GM23248 (cell line): ENCODE measurements around the gene FXYD3. TPM values are rescaled to one million over a fixed set of nuclear protein-coding genes. Genes with fewer than 3 reads are reported as not detected.

ENCODE experiments used
- DNase-seq: peaks from one replicate; pipeline ENCODE4 v3.0.0-alpha.2; 2015
- H2AFZ ChIP-seq: fragments of 200-600 bp; sonication (generic); 2 replicates; pipeline ENCODE4 v1.6.1; 2016; ENCODE audit warnings: antibody characterized with exemption
- H3F3A ChIP-seq: fragments of 200-600 bp; sonication (generic); 2 replicates; pipeline ENCODE4 v1.6.1; 2016; ENCODE audit warnings: mild to moderate bottlenecking, antibody characterized with exemption, mixed run types; ENCODE audit not compliant: insufficient read depth
- H3K27ac ChIP-seq: fragments of 200-600 bp; sonication (generic); 2 replicates; pipeline ENCODE4 v1.5.1; 2016; ENCODE audit warnings: mild to moderate bottlenecking
- H3K27me3 ChIP-seq: fragments of 200-600 bp; sonication (generic); replicated peaks from 2 replicates; pipeline ENCODE4 v1.6.1; 2016; ENCODE audit warnings: mild to moderate bottlenecking; ENCODE audit not compliant: insufficient read depth
- H3K36me3 ChIP-seq: fragments of 200-600 bp; sonication (generic); 2 replicates; pipeline ENCODE4 v1.6.1; 2016; ENCODE audit warnings: low read depth, mild to moderate bottlenecking
- H3K4me1 ChIP-seq: fragments of 200-600 bp; sonication (generic); 2 replicates; pipeline ENCODE4 v1.6.1; 2016; ENCODE audit warnings: mild to moderate bottlenecking; ENCODE audit not compliant: insufficient read depth
- H3K4me2 ChIP-seq: fragments of 200-600 bp; sonication (generic); one replicate; pipeline ENCODE4 v1.6.1; 2016; ENCODE audit warnings: mild to moderate bottlenecking; ENCODE audit not compliant: unreplicated experiment
- H3K4me3 ChIP-seq: fragments of 200-600 bp; sonication (generic); 2 replicates; pipeline ENCODE4 v1.5.1; 2016; ENCODE audit warnings: mild to moderate bottlenecking
- H3K79me2 ChIP-seq: fragments of 200-600 bp; sonication (generic); 2 replicates; pipeline ENCODE4 v1.6.1; 2016; ENCODE audit warnings: mild to moderate bottlenecking; ENCODE audit not compliant: insufficient read depth
- H3K9ac ChIP-seq: fragments of 200-600 bp; sonication (generic); 2 replicates; pipeline ENCODE4 v1.6.1; 2016; ENCODE audit warnings: mild to moderate bottlenecking
- H3K9me2 ChIP-seq: fragments of 200-600 bp; sonication (generic); 2 replicates; pipeline ENCODE4 v1.6.1; 2016; ENCODE audit warnings: mixed run types, mild to moderate bottlenecking, moderate library complexity; ENCODE audit not compliant: insufficient read depth
- H3K9me3 ChIP-seq: fragments of 200-600 bp; sonication (generic); one replicate; pipeline ENCODE4 v1.6.1; 2017; ENCODE audit warnings: low read depth
- H4K20me1 ChIP-seq: fragments of 200-600 bp; sonication (generic); 2 replicates; pipeline ENCODE4 v1.6.0; 2016; ENCODE audit not compliant: insufficient read depth
- EZH2 ChIP-seq: fragments of 200-600 bp; sonication (generic); IDR thresholded peaks from 2 replicates; pipeline ENCODE4 v1.6.1; 2018; ENCODE audit warnings: antibody characterized with exemption, mild to moderate bottlenecking; ENCODE audit not compliant: insufficient read depth, poor library complexity, severe bottlenecking
- EZH2phosphoT487 ChIP-seq: fragments of 200-600 bp; sonication (generic); IDR thresholded peaks from 2 replicates; pipeline ENCODE4 v1.6.1; 2018; ENCODE audit warnings: antibody characterized with exemption, moderate library complexity, mild to moderate bottlenecking, low read depth; ENCODE audit not compliant: insufficient read depth
- WGBS, 2 experiments: methylation state at CpG; one replicate each; pipeline ENCODE4 v1.1.6; 2015 to 2017; ENCODE audit warnings: low lambda C conversion rate in 2 of 2, low coverage in 1 of 2; ENCODE audit errors: missing lambda C conversion rate in 2 of 2; 5-methylcytosine and 5-hydroxymethylcytosine counted together
- in situ Hi-C: fragments of 300-500 bp; cut with MboI; formaldehyde crosslinking; loops from 2 replicates; pipeline ENCODE4 v1.15.0; 2020
- polyA plus RNA-seq: library from polyadenylated mRNA; unstranded; fragments of >200 nt; fragmentation: Nextera tagmentation; extraction: Ambion mirVana; gene quantifications from 2 replicates; pipeline ENCODE4 v1.2.1, GENCODE V29; 2016
- total RNA-seq: library from RNA; depleted of rRNA; stranded (reverse); fragments of >200 nt; shearing (Covaris generic); gene quantifications from 2 replicates; pipeline ENCODE4 v1.2.3, GENCODE V29; 2014

FXYD3 gene
- total and polyA plus RNA-seq, 2 experiments from 2014 or later: not detected

- in situ Hi-C loops: no loop called here
- peak; percentile 9 for DNase-seq
Observed at GRCh38 chr19:35136977-35137702, 21.5 kb downstream of the FXYD3 start.

DNA sequence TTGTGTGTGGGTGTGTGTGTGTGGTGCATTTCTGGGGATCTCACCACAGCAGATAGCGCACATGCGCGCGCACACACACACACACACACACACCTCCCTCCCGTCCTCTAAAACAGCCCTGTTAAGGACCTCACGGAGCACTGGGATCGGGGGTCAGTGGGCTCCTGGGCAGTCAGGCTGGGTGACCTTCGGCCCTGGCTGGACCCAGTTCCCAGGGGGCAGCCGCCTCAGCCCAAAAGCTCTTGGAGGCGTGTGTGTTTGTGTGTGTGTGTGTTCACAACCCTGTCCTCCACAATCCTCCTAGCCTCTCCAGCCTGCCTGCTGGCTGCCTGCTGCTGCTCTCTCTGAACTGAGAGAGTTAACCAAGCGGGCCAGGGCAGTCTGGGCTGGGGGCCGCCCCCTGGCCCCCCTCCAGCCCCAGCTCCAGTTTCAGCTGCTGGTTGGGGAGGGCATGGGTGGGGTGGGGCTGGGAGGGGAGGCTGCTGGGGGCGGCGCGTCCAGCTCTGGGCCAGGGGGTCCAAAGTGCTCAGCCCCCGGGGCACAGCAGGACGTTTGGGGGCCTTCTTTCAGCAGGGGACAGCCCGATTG is 22.8 kb downstream of the FXYD3 start, which contains the start of gene FXYD1:
TSS of gene FXYD1 (plus strand) at position 520 of the 588 bp plus-strand sequence. CDS start 1,256 bp downstream, outside the sequence.
- no peaks in the 10 kb centered on the region for H3K9me2 ChIP-seq
- no peaks in the 10 kb centered on the region for H3K36me3 ChIP-seq
- peaks cover 10% of the 10 kb centered on the region for H3K27me3 ChIP-seq
- 40 to 41% methylated on average over 17 to 18 of the region's 18 CpGs for WGBS, 2 experiments
- H3K4me3 ChIP-seq: no peak within 1 kb of the TSS
- H4K20me1 ChIP-seq: no peaks in the 10 kb centered on the region
- peak within 1 kb of the TSS; percentile 51 for H3K9ac ChIP-seq
- H3K4me1 ChIP-seq: peaks cover 13% of the 10 kb centered on the region; the same call in 1 of the 2 replicates
- no peak for DNase-seq
- in situ Hi-C loops: no loop called here
- peak within 1 kb of the TSS; percentile 61 for H2AFZ ChIP-seq
- TF ChIP-seq EZH2phosphoT487 (no peak), EZH2 (no peak)
- H3K79me2 ChIP-seq: no peaks in the 10 kb centered on the region
- no peak within 1 kb of the TSS for H3K27ac ChIP-seq
- no peak within 1 kb of the TSS for H3K4me2 ChIP-seq
- no peaks in the 10 kb centered on the region for H3K9me3 ChIP-seq
- H3F3A ChIP-seq: no peaks in the 10 kb centered on the region

More at GRCh38 chr19:35136977-35137702, 21.5 kb downstream of the FXYD3 start:
- H3F3A ChIP-seq: no peaks in the 10 kb centered on the region
- no peaks in the 10 kb centered on the region for H4K20me1 ChIP-seq
- no peak overlapping the region for H3K4me2 ChIP-seq
- no peak overlapping the region for H3K27ac ChIP-seq
- H3K4me1 ChIP-seq: peaks cover 13% of the 10 kb centered on the region; the same call in 1 of the 2 replicates
- no peak overlapping the region for H3K4me3 ChIP-seq
- H3K79me2 ChIP-seq: no peaks in the 10 kb centered on the region
- peaks cover 10% of the 10 kb centered on the region for H3K27me3 ChIP-seq
- no peak overlapping the region for H2AFZ ChIP-seq
- TF ChIP-seq EZH2: no peak
- TF ChIP-seq EZH2phosphoT487: no peak
- no peak overlapping the region for H3K9ac ChIP-seq
- no peaks in the 10 kb centered on the region for H3K36me3 ChIP-seq
- no peaks in the 10 kb centered on the region for H3K9me3 ChIP-seq
- 19 to 23% methylated on average over 9 of the region's 9 CpGs for WGBS, 2 experiments
- H3K9me2 ChIP-seq: no peaks in the 10 kb centered on the region

DNA sequence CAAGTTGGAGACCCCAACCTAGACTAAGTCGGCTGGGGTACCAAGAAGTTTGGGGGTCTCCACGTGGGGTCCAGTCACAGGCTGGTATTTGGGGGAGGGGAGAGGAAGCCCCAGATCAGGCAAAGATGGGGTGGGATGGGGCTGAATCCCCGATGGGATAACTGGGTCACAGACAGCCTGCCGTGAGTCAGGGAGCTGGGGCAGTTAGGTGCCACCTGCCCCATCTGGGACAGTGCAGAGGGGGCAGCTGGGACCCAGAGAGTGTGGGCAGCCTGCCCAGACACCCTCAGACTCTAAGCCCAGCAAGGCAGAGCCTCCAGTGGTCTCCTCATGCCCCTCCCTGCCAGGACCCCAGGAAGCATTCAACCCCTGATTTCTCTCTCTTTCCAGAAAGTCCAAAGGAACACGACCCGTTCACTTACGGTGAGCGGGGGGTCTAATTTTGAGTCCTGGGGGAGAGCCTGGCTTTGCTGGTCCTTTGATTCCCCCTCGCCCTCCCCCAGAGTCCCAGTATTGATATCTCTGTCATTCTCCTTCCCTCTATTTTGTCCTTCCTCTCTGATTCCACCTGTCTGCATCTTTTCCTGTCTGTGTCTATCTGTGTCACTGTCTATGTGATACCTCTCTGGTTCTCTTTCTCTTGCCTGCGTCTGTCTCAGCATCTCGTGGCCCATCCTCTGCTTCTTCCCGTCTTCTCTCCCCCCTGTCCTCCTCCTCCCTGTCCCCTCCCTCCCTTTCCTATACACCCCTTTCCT is 24.8 kb downstream of the FXYD3 start:
- H4K20me1 ChIP-seq: no peaks in the 10 kb centered on the region
- H3K9ac ChIP-seq: no peak overlapping the region
- no peak overlapping the region for H3K4me3 ChIP-seq
- H3K27me3 ChIP-seq: peaks cover 10% of the 10 kb centered on the region
- H3K4me1 ChIP-seq: peaks cover 13% of the 10 kb centered on the region; the same call in 1 of the 2 replicates
- H2AFZ ChIP-seq: no peak overlapping the region
- H3K79me2 ChIP-seq: no peaks in the 10 kb centered on the region
- in situ Hi-C loops: no loop called here
- WGBS, 2 experiments: 41 to 50% methylated on average over 7 to 12 of the region's 12 CpGs
- no peak for DNase-seq
- TF ChIP-seq EZH2phosphoT487 (no peak), EZH2 (no peak)
- no peak overlapping the region for H3K4me2 ChIP-seq
- no peaks in the 10 kb centered on the region for H3K9me2 ChIP-seq
- H3K27ac ChIP-seq: no peak overlapping the region
- H3K36me3 ChIP-seq: no peaks in the 10 kb centered on the region
- no peaks in the 10 kb centered on the region for H3F3A ChIP-seq
- no peaks in the 10 kb centered on the region for H3K9me3 ChIP-seq
